Endothelial cell of umbilical vein (primary cell): ENCODE measurements around the gene FHOD3. TPM values are rescaled to one million over a fixed set of nuclear protein-coding genes. Genes with fewer than 3 reads are reported as not detected.

Experiments used
- BruUV-seq: library from RNA; stranded (reverse); fragments of 400-500 nt; replicated peaks from 2 replicates; lab custom pipeline; 2021; lab: Mats Ljungman, UMichigan
- CTCF ChIA-PET: fragments of 300-600, 350-600 bp; sonication (Branson Sonifier 250); formaldehyde crosslinking; loops from one replicate; lab custom pipeline; 2021; ENCODE audit warnings: antibody characterized with exemption, inconsistent platforms; lab: Charles Lee
- POLR2A ChIA-PET: fragments of 300-600, 350-600 bp; sonication (Branson Sonifier 250); formaldehyde crosslinking; loops from one replicate; lab custom pipeline; 2021; ENCODE audit warnings: antibody characterized with exemption, inconsistent platforms; lab: Charles Lee
- DNase-seq: peaks from one replicate; pipeline ENCODE4 v3.0.0-alpha.2; 2011; ENCODE audit warnings: low read depth, low spot score
- FAIRE-seq: peaks from 2 replicates; lab custom pipeline; 2011; peaks lifted over from hg19 to GRCh38; lab: Jason Lieb, UNC
- H2AFZ ChIP-seq: 2 replicates; pipeline ENCODE4 v1.6.0; 2012; ENCODE audit warnings: low read depth, low read length, control low read depth, inconsistent platforms
- H3K27ac ChIP-seq: 2 replicates; pipeline ENCODE4 v1.5.1; 2011; ENCODE audit warnings: low read depth, mild to moderate bottlenecking, control low read depth, low read length, moderate library complexity; ENCODE audit not compliant: insufficient read depth
- H3K27me3 ChIP-seq, 2 experiments: 2 replicates each; pipeline versions ENCODE4 v1.6.0 to v1.6.1; 2011; ENCODE audit warnings: low read length in 2 of 2, mixed read lengths in 1 of 2; ENCODE audit not compliant: control insufficient read depth in 2 of 2, insufficient read depth in 2 of 2
- H3K36me3 ChIP-seq, 2 experiments: 2 replicates in 1 of 2; 3 replicates in 1 of 2; pipeline ENCODE4 v1.5.1; 2011; ENCODE audit warnings: low read length in 2 of 2, mild to moderate bottlenecking in 1 of 2, moderate library complexity in 1 of 2; ENCODE audit not compliant: control insufficient read depth in 2 of 2, insufficient read depth in 2 of 2; ENCODE audit errors: extremely low read depth in 1 of 2
- H3K4me1 ChIP-seq: 3 replicates; pipeline ENCODE4 v1.5.1; 2011; ENCODE audit warnings: mild to moderate bottlenecking, low read length; ENCODE audit not compliant: control insufficient read depth, insufficient read depth; ENCODE audit errors: extremely low read depth
- H3K4me2 ChIP-seq: 2 replicates; pipeline ENCODE4 v1.6.1; 2011; ENCODE audit warnings: low read length, control low read depth, mixed read lengths; ENCODE audit not compliant: insufficient read depth
- H3K4me3 ChIP-seq, 3 experiments: fragments of 200-600 bp in 1 of 3; sonication (generic), shearing (Covaris generic) in 1 of 3; replicated peaks in 1 of 3; 2 replicates each; pipeline ENCODE4 v1.5.1; 2011 to 2016; ENCODE audit warnings: control low read depth in 3 of 3, low read length in 3 of 3, mild to moderate bottlenecking in 2 of 3, inconsistent platforms in 1 of 3, low read depth in 1 of 3, moderate library complexity in 1 of 3; ENCODE audit not compliant: insufficient read depth in 1 of 3
- H3K79me2 ChIP-seq: 2 replicates; pipeline ENCODE4 v1.6.0; 2012; ENCODE audit warnings: low read length, inconsistent platforms; ENCODE audit not compliant: control insufficient read depth, insufficient read depth
- H3K9ac ChIP-seq: replicated peaks from 2 replicates; pipeline ENCODE3; 2011; ENCODE audit warnings: low read length, control low read depth; ENCODE audit not compliant: insufficient read depth; ENCODE audit errors: extremely low read depth
- H3K9me1 ChIP-seq: replicated peaks from 3 replicates; pipeline ENCODE4 v1.6.0; 2011; ENCODE audit warnings: mild to moderate bottlenecking, low read length; ENCODE audit not compliant: control insufficient read depth, insufficient read depth; ENCODE audit errors: extremely low read depth
- H3K9me3 ChIP-seq: replicated peaks from 2 replicates; pipeline ENCODE4 v1.5.1; 2012; ENCODE audit warnings: low read length, inconsistent platforms; ENCODE audit not compliant: control insufficient read depth, insufficient read depth
- H4K20me1 ChIP-seq: replicated peaks from 2 replicates; pipeline ENCODE3; 2011; ENCODE audit warnings: mild to moderate bottlenecking, low read length; ENCODE audit not compliant: control insufficient read depth, insufficient read depth; ENCODE audit errors: extremely low read depth
- EZH2 ChIP-seq: IDR thresholded peaks from 2 replicates; pipeline ENCODE4 v1.6.1; 2012; ENCODE audit warnings: borderline replicate concordance, low read depth, mild to moderate bottlenecking, moderate library complexity, low read length, inconsistent platforms; ENCODE audit not compliant: severe bottlenecking
- FOS ChIP-seq: IDR thresholded peaks from 2 replicates; pipeline ENCODE4 v1.6.1; 2011; ENCODE audit warnings: mild to moderate bottlenecking, low read length, moderate library complexity, borderline replicate concordance; ENCODE audit not compliant: insufficient read depth
- GATA2 ChIP-seq: IDR thresholded peaks from 2 replicates; pipeline ENCODE4 v1.7.0; 2011; ENCODE audit warnings: low read depth, mild to moderate bottlenecking, moderate library complexity, mixed read lengths, low read length; ENCODE audit not compliant: insufficient read length, insufficient read depth
- JUN ChIP-seq: IDR thresholded peaks from 2 replicates; pipeline ENCODE4 v1.6.1; 2011; ENCODE audit warnings: borderline replicate concordance, low read depth; ENCODE audit not compliant: insufficient read length, insufficient read depth
- MYC ChIP-seq: IDR thresholded peaks from one replicate; pipeline ENCODE4 v1.6.1; 2011; ENCODE audit warnings: mild to moderate bottlenecking, low read depth, low read length
- POLR2A ChIP-seq: IDR thresholded peaks from 2 replicates; pipeline ENCODE4 v1.6.1; 2012; ENCODE audit warnings: low read depth, mild to moderate bottlenecking, control low read depth, low read length
- POLR2AphosphoS5 ChIP-seq: IDR thresholded peaks from 2 replicates; pipeline ENCODE4 v1.6.1; 2012; ENCODE audit warnings: low read depth, mild to moderate bottlenecking, control low read depth, low read length, moderate library complexity; ENCODE audit not compliant: insufficient read depth
- dilution Hi-C: fragments of 300-500 bp; cut with MboI; formaldehyde crosslinking; loops from one replicate; pipeline ENCODE4 v1.15.0; 2019; ENCODE audit warnings: low sequenced_read_pairs; ENCODE audit not compliant: extremely low pct_ligation_motif_present
- intact Hi-C: fragments of 100-400 bp; cut with micrococcal nuclease; formaldehyde crosslinking; loops from one replicate; pipeline ENCODE4 v1.10.0; 2022
- polyA plus RNA-seq, 4 experiments: library from polyadenylated mRNA; depleted of rRNA in 3 of 4; stranded (reverse) in 3 of 4; unstranded in 1 of 4; fragments of >200 nt; gene quantifications; 2 replicates each; pipeline versions ENCODE4 v1.2.1 to v1.2.3, GENCODE V29; 2011 to 2012; ENCODE audit warnings: missing spikeins in 1 of 4
- total RNA-seq: library from RNA; stranded (reverse); gene quantifications from 2 replicates; pipeline ENCODE4 v1.2.3, GENCODE V29; 2021
- TF ChIP-seq, protein P1 (sequence below), 2 donors: IDR thresholded peaks; 1 replicate in 1 of 2; 2 replicates in 1 of 2; pipeline ENCODE4 v1.5.1; 2011; ENCODE audit warnings: low read length in 2 of 2, mild to moderate bottlenecking in 2 of 2, moderate library complexity in 2 of 2, control low read depth in 1 of 2, inconsistent platforms in 1 of 2, low read depth in 1 of 2; ENCODE audit not compliant: insufficient read depth in 1 of 2; ENCODE audit errors: extremely low read depth in 1 of 2
- TF ChIP-seq, protein P2 (sequence below): IDR thresholded peaks from 2 replicates; pipeline ENCODE4 v1.6.1; 2011; ENCODE audit not compliant: insufficient read depth, insufficient read length

Gene FHOD3
- total and polyA plus RNA-seq, 2 donors (not counting 3 experiments of a cell fraction or from before 2014, with no cell fraction given), result 0.06 to 1.5 TPM

DNA sequence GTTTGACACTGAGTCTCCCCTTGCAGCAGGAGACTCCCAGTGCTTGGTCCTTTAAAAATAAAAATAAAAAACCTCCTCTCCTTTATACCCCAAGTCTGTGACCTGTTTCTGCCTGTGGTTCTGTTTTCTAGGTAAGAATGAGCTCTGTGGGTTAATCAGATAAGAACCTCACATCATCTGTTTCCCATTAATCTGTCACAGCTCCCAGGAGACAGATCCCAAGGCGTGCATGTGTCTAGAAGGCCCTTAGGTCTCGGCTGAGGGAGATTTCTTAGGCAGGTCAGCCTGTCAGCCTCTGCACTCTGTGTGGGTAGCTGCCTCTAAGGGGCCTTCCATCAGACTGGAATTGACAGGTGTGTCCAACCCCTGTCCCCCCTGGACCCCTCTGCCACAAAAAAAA, 80.7 kb downstream of the FHOD3 start:
- TF ChIP-seq GATA2 (no peak), JUN (no peak), POLR2A (no peak), MYC (no peak), FOS (no peak), POLR2AphosphoS5 (no peak), EZH2 (no peak)
- TF ChIP-seq, protein P1, sequence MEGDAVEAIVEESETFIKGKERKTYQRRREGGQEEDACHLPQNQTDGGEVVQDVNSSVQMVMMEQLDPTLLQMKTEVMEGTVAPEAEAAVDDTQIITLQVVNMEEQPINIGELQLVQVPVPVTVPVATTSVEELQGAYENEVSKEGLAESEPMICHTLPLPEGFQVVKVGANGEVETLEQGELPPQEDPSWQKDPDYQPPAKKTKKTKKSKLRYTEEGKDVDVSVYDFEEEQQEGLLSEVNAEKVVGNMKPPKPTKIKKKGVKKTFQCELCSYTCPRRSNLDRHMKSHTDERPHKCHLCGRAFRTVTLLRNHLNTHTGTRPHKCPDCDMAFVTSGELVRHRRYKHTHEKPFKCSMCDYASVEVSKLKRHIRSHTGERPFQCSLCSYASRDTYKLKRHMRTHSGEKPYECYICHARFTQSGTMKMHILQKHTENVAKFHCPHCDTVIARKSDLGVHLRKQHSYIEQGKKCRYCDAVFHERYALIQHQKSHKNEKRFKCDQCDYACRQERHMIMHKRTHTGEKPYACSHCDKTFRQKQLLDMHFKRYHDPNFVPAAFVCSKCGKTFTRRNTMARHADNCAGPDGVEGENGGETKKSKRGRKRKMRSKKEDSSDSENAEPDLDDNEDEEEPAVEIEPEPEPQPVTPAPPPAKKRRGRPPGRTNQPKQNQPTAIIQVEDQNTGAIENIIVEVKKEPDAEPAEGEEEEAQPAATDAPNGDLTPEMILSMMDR (IDR thresholded peaks at IDR 0.05; ENCODE audit: extremely low read depth in 1 of 2, insufficient read depth in 1 of 2, low read depth in 1 of 2, low read length in 2 of 2), result no peak
- TF ChIP-seq, protein P2, sequence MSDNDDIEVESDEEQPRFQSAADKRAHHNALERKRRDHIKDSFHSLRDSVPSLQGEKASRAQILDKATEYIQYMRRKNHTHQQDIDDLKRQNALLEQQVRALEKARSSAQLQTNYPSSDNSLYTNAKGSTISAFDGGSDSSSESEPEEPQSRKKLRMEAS, result no peak
- Histone ChIP-seq H3K9ac (no peak overlapping the region), H3K4me3 (no peak overlapping the region), H3K79me2 (no peaks in the 10 kb centered on the region), H2AFZ (no peak overlapping the region), H3K4me2 (no peak overlapping the region), H4K20me1 (no peaks in the 10 kb centered on the region), H3K9me3 (no peaks in the 10 kb centered on the region), H3K9me1 (no peaks in the 10 kb centered on the region), H3K27me3 (no peaks in the 10 kb centered on the region), H3K4me1 (no peaks in the 10 kb centered on the region), H3K27ac (no peak overlapping the region), H3K36me3 (no peaks in the 10 kb centered on the region)
- intact Hi-C loops, result no loop called here
- FAIRE-seq (no peak), DNase-seq (no peak)
- dilution Hi-C loops, result no loop called here
- ChIA-PET POLR2A (no interaction called here), CTCF (no interaction called here)
- BruUV-seq, result no TSS peak
